ENCODE data around the gene PTOV1.
A peak's percentile ranks its signal among the peaks of the same experiment; 100 is the strongest.

Gene PTOV1

DNA sequence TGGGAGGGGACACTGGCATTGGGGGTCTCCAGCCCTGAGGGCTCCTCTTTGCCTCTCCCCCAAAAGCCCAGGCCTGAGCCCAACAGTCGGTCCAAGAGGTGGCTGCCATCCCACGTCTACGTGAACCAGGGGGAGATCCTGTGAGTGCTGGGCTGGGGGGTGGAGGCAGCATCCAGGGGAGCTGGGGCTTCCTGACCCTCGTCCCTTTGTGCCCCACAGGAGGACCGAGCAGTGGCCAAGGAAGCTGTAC lies 6.8 kb downstream of the PTOV1 start:
- no peaks in the 10 kb centered on the region for H3K27me3 Mint-ChIP-seq (ENCODE audit: low read depth, poor library complexity)
- H3K27ac Mint-ChIP-seq: peak overlapping the region; percentile 25
- no peak for DNase-seq
- peaks cover 28% of the 10 kb centered on the region for H3K4me1 Mint-ChIP-seq
- no peaks in the 10 kb centered on the region for H3K9me3 Mint-ChIP-seq
- TF ChIP-seq, protein P1, sequence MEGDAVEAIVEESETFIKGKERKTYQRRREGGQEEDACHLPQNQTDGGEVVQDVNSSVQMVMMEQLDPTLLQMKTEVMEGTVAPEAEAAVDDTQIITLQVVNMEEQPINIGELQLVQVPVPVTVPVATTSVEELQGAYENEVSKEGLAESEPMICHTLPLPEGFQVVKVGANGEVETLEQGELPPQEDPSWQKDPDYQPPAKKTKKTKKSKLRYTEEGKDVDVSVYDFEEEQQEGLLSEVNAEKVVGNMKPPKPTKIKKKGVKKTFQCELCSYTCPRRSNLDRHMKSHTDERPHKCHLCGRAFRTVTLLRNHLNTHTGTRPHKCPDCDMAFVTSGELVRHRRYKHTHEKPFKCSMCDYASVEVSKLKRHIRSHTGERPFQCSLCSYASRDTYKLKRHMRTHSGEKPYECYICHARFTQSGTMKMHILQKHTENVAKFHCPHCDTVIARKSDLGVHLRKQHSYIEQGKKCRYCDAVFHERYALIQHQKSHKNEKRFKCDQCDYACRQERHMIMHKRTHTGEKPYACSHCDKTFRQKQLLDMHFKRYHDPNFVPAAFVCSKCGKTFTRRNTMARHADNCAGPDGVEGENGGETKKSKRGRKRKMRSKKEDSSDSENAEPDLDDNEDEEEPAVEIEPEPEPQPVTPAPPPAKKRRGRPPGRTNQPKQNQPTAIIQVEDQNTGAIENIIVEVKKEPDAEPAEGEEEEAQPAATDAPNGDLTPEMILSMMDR (IDR thresholded peaks at IDR 0.05): no peak
- H3K36me3 Mint-ChIP-seq (ENCODE audit: low read depth): peaks cover 16% of the 10 kb centered on the region
- no peak overlapping the region for H3K4me3 Mint-ChIP-seq

DNA sequence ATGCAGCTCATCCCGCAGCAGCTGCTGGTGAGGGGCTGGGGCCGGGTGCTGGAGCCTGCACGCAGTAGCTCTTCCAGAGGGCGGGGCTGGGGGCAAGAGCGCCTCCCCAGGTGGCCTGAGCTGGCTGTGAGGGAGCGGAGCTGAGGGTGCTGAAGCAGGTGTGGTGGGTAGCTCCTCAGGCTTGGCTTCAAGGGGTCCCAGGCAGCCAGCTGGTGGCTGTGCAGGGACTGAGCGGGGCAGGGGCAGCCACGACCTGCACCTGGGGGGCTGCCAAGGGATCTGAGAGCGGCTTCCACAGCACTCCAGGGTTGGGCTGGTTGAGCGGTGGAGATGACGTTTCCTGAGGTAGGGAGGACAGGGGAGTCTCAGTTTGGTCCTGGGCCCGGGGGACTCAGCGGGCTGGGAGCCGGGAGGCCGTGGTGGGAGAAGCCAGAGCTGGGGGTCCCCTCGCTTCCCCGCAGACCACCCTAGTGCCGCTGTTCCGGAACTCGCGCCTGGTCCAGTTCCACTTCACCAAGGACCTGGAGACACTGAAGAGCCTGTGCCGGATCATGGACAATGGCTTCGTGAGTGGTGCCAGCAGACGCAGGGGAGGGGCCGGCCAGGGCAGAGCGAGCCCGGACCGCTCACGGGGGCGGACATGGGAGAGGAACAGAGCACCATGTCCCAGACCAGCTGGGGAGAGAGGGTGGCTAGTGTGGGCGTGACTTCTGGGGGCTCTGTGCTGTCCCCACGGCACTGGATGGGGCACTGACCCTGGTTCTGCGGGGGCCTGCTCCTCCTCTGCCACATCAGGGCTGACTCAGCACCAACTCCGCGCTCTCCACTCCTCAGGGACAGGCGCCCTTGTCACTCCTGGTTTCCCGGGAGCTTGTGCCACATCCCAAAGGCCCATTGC lies 7.4 kb downstream of the PTOV1 start:
- Mint-ChIP-seq H3K4me1 (peaks cover 26% of the 10 kb centered on the region), H3K27ac (peak overlapping the region; percentile 96), H3K27me3 (ENCODE audit: low read depth, poor library complexity) (no peaks in the 10 kb centered on the region), H3K4me3 (no peak overlapping the region), H3K9me3 (no peaks in the 10 kb centered on the region), H3K36me3 (ENCODE audit: low read depth) (peaks cover 19% of the 10 kb centered on the region)
- TF ChIP-seq, protein P1 (IDR thresholded peaks at IDR 0.05): no peak
- DNase-seq: no peak

DNA sequence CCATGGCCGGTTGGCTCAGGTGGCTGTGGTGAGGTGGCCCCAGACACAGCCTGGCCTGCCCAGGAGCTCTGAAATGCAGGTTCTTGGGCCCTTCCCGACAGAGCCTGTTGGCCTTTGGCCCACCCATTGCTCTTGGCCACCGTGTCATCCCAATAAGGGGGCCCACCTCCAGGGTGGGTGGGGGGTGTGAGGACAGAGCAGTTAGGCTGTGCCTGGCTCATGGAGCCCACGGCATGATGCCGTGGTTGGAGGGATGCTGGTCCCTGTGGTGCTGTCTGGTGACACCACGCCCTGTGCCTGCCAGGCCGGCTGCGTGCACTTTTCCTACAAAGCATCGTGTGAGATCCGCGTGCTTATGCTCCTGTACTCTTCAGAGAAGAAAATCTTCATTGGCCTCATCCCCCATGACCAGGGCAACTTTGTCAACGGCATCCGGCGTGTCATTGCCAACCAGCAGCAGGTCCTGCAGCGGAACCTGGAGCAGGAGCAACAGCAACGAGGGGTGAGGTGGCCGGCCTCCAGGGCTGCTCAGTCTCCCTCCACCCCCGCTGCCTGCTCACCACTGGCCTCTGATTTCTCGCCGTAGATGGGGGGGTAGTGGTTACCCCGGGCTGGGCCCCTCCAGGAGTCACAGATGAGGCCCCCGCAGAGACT lies 8.8 kb downstream of the PTOV1 start:
- no peak for DNase-seq
- Mint-ChIP-seq H3K4me3 (no peak overlapping the region), H3K27me3 (ENCODE audit: low read depth, poor library complexity) (no peaks in the 10 kb centered on the region), H3K4me1 (peaks cover 32% of the 10 kb centered on the region), H3K36me3 (ENCODE audit: low read depth) (peaks cover 32% of the 10 kb centered on the region), H3K9me3 (no peaks in the 10 kb centered on the region), H3K27ac (no peak overlapping the region)
- TF ChIP-seq, protein P1 (IDR thresholded peaks at IDR 0.05): no peak

DNA sequence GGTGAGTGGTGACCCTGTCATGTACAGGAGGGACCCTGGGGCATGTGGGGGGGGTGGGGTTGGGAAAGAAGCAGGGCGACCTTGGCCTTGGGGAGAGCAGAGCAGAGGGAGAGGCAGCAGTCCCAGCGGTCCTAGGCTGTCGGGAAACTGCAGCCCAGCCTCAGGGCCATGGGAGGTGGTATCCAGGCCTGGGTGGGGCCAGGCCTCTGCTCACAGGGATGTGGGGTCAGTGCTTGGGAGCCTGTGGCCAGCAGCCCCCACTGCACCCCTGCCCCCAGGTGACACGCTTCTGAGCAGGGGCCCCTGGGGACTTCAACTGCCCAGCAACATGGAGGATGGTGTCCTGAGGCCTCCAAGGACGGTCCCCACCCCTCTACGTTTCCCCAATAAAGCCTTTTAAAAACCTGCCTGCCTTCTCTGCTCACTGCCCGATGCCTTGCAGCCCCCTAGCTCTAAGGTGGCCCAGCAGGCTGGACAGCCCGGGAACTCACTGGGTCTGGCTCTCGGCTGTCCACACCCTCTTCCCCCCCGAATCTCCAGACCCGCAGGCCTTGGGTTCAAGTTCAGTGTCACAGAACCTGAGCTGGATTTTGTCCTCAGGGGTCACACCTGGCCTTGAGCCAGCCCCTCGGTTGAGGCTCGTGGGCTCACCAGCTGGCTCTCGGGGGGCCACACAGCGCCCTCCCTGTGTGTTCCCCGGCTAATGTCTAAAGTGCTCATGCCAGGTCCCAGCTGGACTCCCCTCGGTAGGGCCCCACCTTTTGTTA lies 9.6 kb downstream of the PTOV1 start:
- no peak overlapping the region for H3K4me3 Mint-ChIP-seq
- TF ChIP-seq, protein P1 (IDR thresholded peaks at IDR 0.05): no peak

DNA sequence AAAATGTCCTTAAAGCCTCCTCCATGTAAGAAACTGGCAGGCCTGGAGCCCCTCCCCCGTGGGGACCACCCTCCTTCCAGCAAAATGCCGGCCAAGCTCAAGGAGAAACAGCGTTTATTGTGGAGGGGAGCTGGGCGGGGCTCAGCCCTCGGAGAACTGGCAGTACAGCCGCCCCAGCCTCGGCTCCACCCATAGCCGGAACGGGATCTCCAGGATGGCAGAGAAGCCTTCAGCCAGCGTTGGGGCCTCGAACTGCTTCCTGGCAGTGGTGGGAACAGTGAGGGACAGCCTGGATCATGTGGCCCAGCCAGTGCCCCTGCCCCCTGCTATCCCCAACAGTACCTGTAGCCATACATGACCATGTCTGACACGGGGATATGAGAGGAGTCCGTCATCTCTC lies 10.1 kb downstream of the PTOV1 start:
- no peak overlapping the region for H3K4me3 Mint-ChIP-seq
- peaks cover 33% of the 10 kb centered on the region for H3K36me3 Mint-ChIP-seq (ENCODE audit: low read depth)
- DNase-seq: peak; percentile 46
- H3K27ac Mint-ChIP-seq: peak overlapping the region; percentile 84
- H3K27me3 Mint-ChIP-seq (ENCODE audit: low read depth, poor library complexity): no peaks in the 10 kb centered on the region
- H3K9me3 Mint-ChIP-seq: no peaks in the 10 kb centered on the region
- TF ChIP-seq, protein P1 (IDR thresholded peaks at IDR 0.05): no peak
- peaks cover 45% of the 10 kb centered on the region for H3K4me1 Mint-ChIP-seq

More for the DNA sequence above, 9.6 kb downstream of the PTOV1 start:
- DNase-seq: no peak
- H3K4me1 Mint-ChIP-seq: peaks cover 39% of the 10 kb centered on the region
- no peaks in the 10 kb centered on the region for H3K9me3 Mint-ChIP-seq
- H3K27me3 Mint-ChIP-seq (ENCODE audit: low read depth, poor library complexity): no peaks in the 10 kb centered on the region
- peaks cover 35% of the 10 kb centered on the region for H3K36me3 Mint-ChIP-seq (ENCODE audit: low read depth)
- peak overlapping the region; percentile 84 for H3K27ac Mint-ChIP-seq

Measured in nephron progenitor cell (in vitro differentiated cells).